COLO668 (cell line): Measurements from ENCODE around the gene COX4I1.
"Not testable (repeated sequence)": the region's sequence is repeated elsewhere in the genome, so short reads cannot be mapped to it uniquely, and the experiment has no call there.

Experiments
- DNase-seq: peaks from one replicate; lab custom pipeline; 2025; ENCODE audit not compliant: unreplicated experiment; lab: John Stamatoyannopoulos, UW

COX4I1 gene

DNA sequence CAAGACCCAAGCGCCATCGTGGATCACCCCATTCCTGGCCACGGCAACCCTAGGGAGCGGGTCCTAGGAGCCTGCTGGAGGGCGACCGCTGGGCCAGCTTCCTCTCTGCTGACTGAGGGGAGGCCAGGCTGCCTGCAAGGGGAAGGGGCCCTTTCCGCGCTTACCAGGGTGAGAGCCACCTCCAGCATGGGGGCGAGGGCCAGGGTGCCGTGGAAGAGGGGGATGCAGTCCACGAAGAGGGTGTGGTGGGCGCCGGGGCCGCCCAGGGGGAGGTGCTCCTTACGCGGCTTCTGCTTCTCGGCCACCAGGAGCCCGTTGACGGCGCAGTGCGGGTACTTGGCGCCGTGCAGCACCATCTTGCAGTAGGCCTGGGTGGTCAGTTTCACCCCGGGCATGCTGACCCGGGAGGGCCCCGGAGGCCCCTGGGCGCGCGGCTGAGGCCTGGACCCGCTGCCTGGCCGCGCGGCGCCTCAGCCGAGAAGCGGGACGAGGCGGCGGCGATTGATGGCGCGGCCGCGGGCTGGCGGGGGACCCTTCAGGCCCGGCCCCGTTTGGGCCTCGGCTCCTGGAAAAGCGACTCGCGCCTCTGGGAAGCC lies 496 bp upstream of the COX4I1 start:
- DNase-seq, result peak; percentile 50

DNA sequence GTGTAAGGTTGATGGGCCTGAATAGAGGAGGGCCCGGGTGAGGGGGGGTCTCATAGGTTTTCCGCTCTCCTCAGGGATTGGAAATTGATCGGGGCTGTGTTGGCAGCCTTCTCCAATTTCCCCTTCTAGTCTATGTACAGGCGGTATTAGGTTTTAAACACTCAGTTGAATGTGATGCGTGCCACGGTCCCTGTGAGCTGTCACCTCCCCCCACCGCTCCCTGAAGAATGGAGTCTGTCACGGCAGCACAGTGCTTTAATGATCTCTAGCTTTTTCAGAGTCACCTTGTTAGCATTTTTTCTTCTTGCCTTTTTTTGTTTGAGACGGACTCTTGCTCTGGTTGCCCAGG lies 800 bp downstream of the COX4I1 start:
- DNase-seq, result peak; percentile 56

DNA sequence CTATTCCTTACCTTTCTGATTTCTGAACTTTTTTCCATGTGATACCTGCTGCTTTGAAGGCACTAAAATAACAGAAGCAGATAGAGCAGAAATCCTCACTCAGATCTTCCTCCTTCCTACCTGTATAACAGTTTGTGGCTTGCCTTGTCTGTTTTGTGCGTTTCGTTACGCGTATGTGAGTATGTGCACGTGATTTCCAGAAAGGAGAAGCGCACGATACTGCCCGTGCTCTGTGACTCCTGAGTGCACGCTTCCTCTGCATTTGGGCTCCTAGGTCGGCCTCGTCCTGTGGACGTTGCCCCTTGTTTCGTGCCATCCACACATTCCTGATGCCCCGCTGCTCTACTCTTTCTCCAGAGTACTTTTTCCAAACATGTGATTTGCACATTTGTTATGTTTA lies 4.1 kb downstream of the COX4I1 start:
- no peak for DNase-seq

DNA sequence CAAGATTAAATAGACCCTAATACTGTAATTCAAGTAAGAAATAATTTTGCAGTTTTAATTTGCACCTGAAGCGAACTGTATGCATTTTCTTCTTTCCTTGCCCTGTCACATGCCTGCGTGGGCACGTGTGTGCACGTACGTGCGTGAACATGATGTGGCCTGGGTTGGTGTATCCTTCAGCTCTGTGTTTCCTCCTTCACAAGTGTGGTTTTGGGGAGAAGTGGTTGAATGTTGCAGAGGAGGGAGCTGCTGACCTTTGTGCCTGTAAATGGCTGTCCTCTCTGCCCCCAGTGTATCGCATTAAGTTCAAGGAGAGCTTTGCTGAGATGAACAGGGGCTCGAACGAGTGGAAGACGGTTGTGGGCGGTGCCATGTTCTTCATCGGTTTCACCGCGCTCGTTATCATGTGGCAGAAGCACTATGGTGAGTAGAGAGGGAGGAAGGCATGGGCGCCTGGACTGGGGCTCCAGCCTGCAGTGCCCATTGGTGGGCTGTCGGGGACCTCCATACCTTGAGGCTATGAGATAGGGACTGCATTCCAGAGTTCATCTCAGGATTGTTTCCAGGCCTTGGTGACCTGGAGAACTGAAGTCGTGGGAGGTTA lies 6.0 kb downstream of the COX4I1 start:
- DNase-seq, result no peak

- DNase-seq, result no peak
Measured at GRCh38 chr16:85806539-85806938, 7.0 kb downstream of the COX4I1 start.

- DNase-seq, result not testable (repeated sequence)
Measured at GRCh38 chr16:85807340-85807739, 7.8 kb downstream of the COX4I1 start.

DNA sequence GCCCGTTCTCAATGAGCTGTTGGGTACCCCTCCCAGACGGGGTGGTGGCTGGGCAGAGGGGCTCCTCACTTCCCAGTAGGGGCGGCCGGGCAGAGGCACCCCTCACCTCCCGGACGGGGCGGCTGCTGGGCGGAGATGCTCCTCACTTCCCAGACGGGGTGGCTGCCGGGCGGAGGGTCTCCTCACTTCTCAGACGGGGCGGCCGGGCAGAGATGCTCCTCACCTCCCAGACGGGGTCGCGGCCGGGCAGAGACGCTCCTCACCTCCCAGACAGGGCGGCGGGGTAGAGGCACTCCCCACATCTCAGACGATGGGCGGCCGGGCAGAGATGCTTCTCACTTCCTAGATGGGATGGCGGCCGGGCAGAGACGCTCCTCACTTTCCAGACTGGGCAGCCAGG lies 8.6 kb downstream of the COX4I1 start:
- DNase-seq, result not testable (repeated sequence)

DNA sequence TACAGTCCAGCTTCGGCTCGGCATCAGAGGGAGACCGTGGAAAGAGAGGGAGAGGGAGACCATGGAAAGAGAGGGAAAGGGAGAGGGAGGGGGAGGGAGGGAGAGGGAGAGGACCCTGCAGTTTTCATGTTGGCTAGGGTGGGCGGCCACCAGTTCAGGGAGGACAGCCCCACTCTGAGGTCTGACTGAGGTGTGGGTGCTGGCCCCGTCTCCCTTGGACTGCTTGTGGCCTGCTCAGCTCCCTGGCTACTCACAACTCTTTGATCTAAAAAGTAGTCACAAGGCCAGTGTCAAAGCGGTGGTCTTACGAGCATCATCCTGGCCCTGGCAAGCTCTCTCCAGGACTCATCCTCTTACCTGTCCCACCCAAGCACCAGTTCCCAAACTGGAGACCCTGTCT lies 9.4 kb downstream of the COX4I1 start:
- no peak for DNase-seq

GRCh38 chr16:85809645-85810044 lies 10.2 kb downstream of the COX4I1 start:
- DNase-seq, result no peak

DNA sequence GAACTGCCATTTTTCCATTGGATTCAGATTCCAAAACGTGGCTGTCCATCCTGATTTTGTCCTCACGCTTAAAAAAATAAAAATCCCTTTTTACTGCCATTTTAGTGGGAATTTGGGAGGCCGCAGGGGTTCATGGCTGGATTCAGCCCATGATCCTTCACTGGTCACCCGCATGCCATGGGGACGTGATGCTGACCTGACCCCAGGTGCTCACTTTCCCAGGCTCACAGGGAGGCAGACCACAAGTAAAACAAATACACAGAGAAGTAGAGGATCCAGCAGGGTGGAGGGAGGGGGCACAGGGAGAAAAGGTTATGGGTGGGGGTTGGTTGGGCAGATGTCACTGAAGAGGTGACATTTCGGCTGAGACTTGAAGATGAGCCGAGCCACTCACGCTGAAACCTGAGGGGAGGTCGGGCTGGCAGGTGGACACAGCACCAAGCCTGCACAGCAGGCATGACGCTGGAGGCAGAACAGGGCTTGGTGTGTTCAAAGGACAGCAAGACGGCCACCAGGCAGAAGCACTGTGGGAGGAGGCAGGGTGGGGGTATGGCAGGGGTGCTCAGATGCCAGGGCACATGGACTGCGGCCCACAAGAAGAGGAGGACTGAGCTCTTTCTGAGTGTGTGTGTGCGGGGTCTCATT lies 10.7 kb downstream of the COX4I1 start:
- DNase-seq, result no peak

DNA sequence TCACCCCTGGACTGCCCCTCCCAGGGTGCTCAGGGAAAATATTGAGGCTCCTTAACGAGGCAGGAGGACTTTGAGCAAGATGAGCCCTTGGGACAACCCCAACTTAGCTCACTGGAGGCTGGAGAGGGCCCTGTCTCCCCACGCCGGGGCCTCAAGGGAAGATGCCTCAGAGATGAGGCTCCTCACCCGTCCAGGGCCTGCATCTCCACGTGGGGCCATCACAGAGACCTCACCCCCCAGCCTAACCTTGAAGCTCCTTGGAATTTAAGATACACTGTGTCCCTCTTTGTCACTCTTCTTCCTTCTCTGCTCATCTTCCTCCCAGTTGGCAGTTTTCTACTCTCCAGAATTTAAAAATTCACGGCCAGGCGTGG lies 11.2 kb downstream of the COX4I1 start:
- DNase-seq, result no peak

DNA sequence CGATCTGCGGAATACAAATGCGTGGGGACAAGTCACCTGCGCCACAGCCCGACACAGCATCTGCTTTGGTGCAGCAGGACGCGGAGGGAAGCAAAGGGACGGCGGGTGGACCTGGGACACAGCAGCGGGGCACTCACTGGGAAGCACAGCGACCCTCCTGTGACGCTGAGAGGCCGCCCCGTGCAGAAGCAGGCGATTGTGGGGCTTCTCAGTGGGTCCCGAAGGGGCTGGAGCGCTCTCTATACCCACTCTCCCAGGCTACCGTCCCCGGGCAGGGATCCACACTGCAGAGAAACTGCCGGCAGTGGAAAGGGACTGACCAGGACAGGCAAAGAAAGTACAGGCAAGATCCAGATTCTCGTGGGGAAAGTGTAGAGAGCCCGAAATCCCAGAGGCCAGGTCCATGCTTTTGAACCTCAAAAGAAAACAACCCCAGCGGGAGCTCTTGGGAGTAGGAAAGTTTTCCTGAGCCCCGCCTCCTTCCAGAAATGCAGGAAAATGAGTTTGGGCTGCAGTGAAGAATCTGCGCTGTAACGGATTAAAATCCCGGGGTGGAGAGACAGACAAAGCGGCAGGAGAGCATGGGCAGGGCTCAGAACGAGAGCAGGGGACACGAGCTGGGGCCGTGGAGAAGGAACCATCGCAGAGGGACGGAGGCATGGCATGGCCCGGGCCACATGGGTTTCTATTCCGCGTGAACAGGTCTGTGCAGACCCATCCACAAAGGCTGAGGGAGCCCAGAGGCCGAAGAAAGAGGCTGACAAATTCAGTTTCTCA lies 12.7 kb downstream of the COX4I1 start:
- DNase-seq, result no peak

DNA sequence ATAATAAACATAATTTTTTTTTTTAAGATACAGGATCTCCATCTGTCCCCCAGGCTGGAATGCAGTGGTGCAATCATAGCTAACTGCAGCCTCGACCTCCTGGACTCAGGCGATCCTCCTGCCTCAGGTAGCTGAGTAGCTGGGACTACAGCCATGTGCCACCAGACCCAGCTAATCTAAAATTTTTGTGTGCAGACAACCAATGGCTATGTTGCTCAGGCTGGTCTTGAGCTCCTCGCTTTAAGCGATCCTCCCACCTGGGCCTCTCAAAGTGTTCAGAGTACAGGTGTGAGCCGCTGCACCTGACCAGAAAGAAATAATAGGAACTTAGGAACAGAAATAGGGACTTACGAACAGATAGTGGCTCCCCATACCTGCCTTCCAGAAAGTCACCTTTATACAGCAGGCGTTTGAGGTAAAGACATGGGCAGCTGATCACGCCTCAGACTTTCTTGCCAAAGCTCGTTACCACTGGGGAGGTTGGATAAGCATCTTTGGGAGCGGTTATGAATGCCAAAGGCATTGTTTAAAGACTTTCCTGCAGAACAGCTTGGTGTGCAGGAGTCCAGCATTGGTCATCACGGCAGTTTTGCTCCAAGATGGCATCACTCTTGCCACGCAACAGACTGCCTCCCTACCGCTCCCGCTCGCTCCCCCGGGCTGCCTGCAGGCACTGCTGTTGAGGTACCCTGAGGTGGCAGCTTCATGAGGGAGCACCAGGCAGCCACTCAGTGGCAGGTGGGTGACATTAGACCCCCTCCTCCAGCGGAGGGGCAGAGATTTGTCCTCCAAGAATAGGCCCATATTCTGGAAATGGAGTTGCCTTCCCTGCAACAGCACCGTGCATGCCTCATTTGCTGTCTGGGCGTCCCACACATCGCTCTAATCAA lies 13.6 kb downstream of the COX4I1 start:
- no peak for DNase-seq

DNA sequence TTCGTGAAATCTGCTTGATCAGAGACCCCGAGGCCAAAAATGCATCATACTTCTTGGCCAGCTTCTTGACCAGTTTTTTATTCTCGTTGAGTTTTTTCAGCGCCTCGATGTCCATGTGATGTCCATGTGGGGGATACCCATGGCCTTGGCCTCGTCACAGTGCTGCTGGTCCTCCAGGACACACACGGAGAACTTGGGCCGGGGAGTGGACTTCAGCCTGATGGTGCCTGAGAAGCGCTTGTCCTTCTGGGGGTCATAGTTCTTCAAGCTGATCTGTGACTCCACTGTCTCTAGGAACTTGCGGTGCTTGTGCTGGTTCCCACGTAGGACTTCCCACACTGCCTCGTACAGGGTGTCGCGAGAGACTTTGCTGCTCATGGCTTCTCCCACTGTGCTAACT lies 16.7 kb downstream of the COX4I1 start:
- DNase-seq, result no peak

GRCh38 chr16:85817195-85817594 lies 17.7 kb downstream of the COX4I1 start:
- not testable (repeated sequence) for DNase-seq

- DNase-seq, result peak; percentile 81
Measured at GRCh38 chr16:85819245-85819644, 19.8 kb downstream of the COX4I1 start.

DNA sequence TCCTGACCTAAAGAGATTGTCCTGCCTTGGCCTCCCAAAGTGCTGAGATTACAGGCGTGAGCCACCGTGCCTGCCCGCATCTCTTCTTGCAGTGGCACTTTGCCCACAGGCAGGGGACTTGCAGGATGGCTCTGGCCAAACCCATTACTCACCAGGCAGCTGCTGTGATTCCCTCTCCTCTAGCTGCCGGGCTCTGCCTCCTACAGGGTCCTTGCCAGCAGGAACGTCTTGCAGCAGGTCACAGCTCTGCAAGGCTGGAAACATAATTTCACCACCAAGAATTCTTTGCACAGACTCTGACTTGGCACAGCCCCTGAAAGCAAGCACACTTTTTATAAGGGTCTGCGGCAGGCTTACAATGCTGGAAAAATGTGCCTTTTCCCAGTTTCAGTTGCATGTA lies 20.3 kb downstream of the COX4I1 start:
- no peak for DNase-seq

GRCh38 chr16:85820604-85821372 lies 21.3 kb downstream of the COX4I1 start:
- DNase-seq, result peak; percentile 27

DNA sequence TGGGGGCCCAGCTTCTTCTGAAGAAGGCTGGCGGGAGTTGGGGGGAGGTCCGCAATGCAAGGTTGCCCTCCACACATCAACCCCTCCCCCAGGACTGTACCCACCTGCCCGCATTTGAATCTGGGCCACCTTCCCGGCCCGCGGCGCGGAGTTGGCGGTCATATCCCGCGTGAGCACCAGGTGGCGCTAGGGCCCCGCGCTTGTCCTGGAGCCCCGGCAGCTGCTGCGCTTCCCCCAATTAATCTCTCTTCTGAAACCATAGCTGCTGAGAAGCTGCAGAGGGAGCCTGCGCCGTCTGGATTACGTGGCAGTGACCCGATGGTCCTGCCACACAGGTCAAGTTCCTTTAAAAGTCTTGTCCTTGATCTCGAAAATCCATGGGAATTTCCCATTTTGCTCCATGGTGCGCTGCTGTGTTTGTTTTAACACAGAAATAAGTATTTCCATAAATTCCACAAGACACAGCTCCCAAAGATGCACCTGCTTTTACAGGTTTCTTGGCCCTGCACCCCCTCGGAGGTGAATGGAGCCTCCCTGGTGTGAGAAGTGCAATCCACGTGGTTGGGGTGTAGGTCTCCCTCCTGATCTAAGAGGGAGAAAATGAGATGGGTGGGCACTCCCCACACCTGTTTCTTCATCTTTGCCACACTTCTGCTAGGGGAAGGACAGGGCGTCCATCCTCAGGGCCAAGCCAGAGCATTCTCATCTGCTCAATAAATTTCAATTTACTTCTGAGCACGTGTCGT lies 22.1 kb downstream of the COX4I1 start:
- peak; percentile 74 for DNase-seq

GRCh38 chr16:85822145-85822544 lies 22.6 kb downstream of the COX4I1 start:
- no peak for DNase-seq
